PC-3 (cell line): ENCODE data around the gene TSPAN1. TPM values are rescaled to one million over a fixed set of nuclear protein-coding genes. Genes with fewer than 3 reads are reported as not detected.

Experiments
- ATAC-seq: fragments of 200-7000 bp; cut with Tn5 transposase; 2 replicates; pipeline ENCODE4 v1.9.1; 2020; ENCODE audit warnings: mild to moderate bottlenecking, moderate library complexity
- BruUV-seq: library from RNA; stranded (reverse); fragments of 400-500 nt; replicated peaks from 2 replicates; lab custom pipeline; 2021; lab: Mats Ljungman, UMichigan
- CTCF ChIA-PET: fragments of 300-600 bp; sonication (Branson Sonifier 250); formaldehyde crosslinking; loops from one replicate; lab custom pipeline; 2022; ENCODE audit warnings: antibody characterized with exemption; lab: Charles Lee
- POLR2A ChIA-PET: fragments of 300-600 bp; sonication (Branson Sonifier 250); formaldehyde crosslinking; loops from one replicate; lab custom pipeline; 2022; ENCODE audit warnings: antibody characterized with exemption; ENCODE audit not compliant: unreplicated experiment; lab: Charles Lee
- DNase-seq: peaks from one replicate; pipeline ENCODE4 v3.0.0-alpha.2; 2015
- H2AFZ ChIP-seq: fragments of 300-600 bp; sonication (generic); 2 replicates; pipeline ENCODE4 v1.6.0; 2016; ENCODE audit warnings: antibody characterized with exemption, low read length
- H3F3A ChIP-seq: fragments of 300-600 bp; sonication (generic); one replicate; pipeline ENCODE4 v1.6.0; 2017; ENCODE audit warnings: antibody characterized with exemption, low read length, control low read depth, mild to moderate bottlenecking; ENCODE audit not compliant: unreplicated experiment
- H3K27ac ChIP-seq: fragments of 300-600 bp; sonication (generic); 2 replicates; pipeline ENCODE4 v1.5.1; 2016; ENCODE audit warnings: mild to moderate bottlenecking, low read length
- H3K27me3 ChIP-seq: fragments of 300-600 bp; sonication (generic); 2 replicates; pipeline ENCODE4 v1.6.1; 2016; ENCODE audit warnings: low read length, mixed read lengths
- H3K36me3 ChIP-seq: fragments of 300-600 bp; sonication (generic); 2 replicates; pipeline ENCODE4 v1.6.1; 2016; ENCODE audit warnings: low read depth, mixed run types, low read length, mixed read lengths
- H3K4me1 ChIP-seq: fragments of 300-600 bp; sonication (generic); 2 replicates; pipeline ENCODE4 v1.5.1; 2016; ENCODE audit warnings: low read length; ENCODE audit not compliant: insufficient read depth
- H3K4me2 ChIP-seq: fragments of 300-600 bp; sonication (generic); 2 replicates; pipeline ENCODE4 v1.6.0; 2016; ENCODE audit warnings: low read length
- H3K4me3 ChIP-seq: fragments of 300-600 bp; sonication (generic); 2 replicates; pipeline ENCODE4 v1.5.1; 2016; ENCODE audit warnings: mild to moderate bottlenecking, low read length, mixed read lengths
- H3K79me2 ChIP-seq: fragments of 300-600 bp; sonication (generic); 2 replicates; pipeline ENCODE4 v1.6.1; 2017; ENCODE audit warnings: low read length, mixed read lengths
- H3K9ac ChIP-seq: fragments of 300-600 bp; sonication (generic); 2 replicates; pipeline ENCODE4 v1.6.0; 2016; ENCODE audit warnings: mild to moderate bottlenecking, low read length
- H3K9me2 ChIP-seq: fragments of 300-600 bp; sonication (generic); replicated peaks from 2 replicates; pipeline ENCODE4 v1.6.1; 2016; ENCODE audit warnings: mixed run types, low read length, mixed read lengths
- H3K9me3 ChIP-seq: fragments of 300-600 bp; sonication (generic); 2 replicates; pipeline ENCODE4 v1.6.1; 2016; ENCODE audit warnings: low read length, mixed read lengths
- H4K20me1 ChIP-seq: fragments of 300-600 bp; sonication (generic); 2 replicates; pipeline ENCODE4 v1.6.1; 2016; ENCODE audit warnings: low read length, mixed read lengths
- EZH2 ChIP-seq: fragments of 300-600 bp; sonication (generic); IDR thresholded peaks from one replicate; pipeline ENCODE4 v1.6.1; 2017; ENCODE audit warnings: antibody characterized with exemption, mild to moderate bottlenecking, low read length; ENCODE audit not compliant: unreplicated experiment
- EZH2phosphoT487 ChIP-seq: fragments of 300-600 bp; sonication (generic); IDR thresholded peaks from 2 replicates; pipeline ENCODE4 v1.6.1; 2018; ENCODE audit warnings: mild to moderate bottlenecking, antibody characterized with exemption, low read length, borderline replicate concordance
- intact Hi-C: fragments of 100-400 bp; cut with micrococcal nuclease; formaldehyde crosslinking; loops from 2 replicates; pipeline ENCODE4 v1.9.0; 2023
- total RNA-seq: library from RNA; depleted of rRNA; stranded (reverse); fragments of >200 nt; gene quantifications from 2 replicates; pipeline ENCODE4 v1.2.3, GENCODE V29; 2014
- TF ChIP-seq, protein P1 (sequence below): fragments of 300-600 bp; sonication (generic); conservative IDR thresholded peaks from 2 replicates; pipeline ENCODE4 v1.5.1; 2017; ENCODE audit warnings: antibody characterized with exemption, low read depth, mild to moderate bottlenecking, low read length

The TSPAN1 gene
- total RNA-seq, 1 experiment from 2014 or later, result 33.7 TPM

GRCh38 chr1:46211051-46211450 lies 36.2 kb downstream of the TSPAN1 start:
- H4K20me1 ChIP-seq, result no peaks in the 10 kb centered on the region
- intact Hi-C loops, result no loop called here
- ChIA-PET CTCF (no interaction called here), POLR2A (no interaction called here)
- no peaks in the 10 kb centered on the region for H3K4me1 ChIP-seq
- no peaks in the 10 kb centered on the region for H3K9me3 ChIP-seq
- no peak overlapping the region for H3K4me2 ChIP-seq
- no peaks in the 10 kb centered on the region for H3K27me3 ChIP-seq
- H3K9me2 ChIP-seq, result no peaks in the 10 kb centered on the region
- H3F3A ChIP-seq, result no peaks in the 10 kb centered on the region
- BruUV-seq, result no TSS peak
- TF ChIP-seq, protein P1, sequence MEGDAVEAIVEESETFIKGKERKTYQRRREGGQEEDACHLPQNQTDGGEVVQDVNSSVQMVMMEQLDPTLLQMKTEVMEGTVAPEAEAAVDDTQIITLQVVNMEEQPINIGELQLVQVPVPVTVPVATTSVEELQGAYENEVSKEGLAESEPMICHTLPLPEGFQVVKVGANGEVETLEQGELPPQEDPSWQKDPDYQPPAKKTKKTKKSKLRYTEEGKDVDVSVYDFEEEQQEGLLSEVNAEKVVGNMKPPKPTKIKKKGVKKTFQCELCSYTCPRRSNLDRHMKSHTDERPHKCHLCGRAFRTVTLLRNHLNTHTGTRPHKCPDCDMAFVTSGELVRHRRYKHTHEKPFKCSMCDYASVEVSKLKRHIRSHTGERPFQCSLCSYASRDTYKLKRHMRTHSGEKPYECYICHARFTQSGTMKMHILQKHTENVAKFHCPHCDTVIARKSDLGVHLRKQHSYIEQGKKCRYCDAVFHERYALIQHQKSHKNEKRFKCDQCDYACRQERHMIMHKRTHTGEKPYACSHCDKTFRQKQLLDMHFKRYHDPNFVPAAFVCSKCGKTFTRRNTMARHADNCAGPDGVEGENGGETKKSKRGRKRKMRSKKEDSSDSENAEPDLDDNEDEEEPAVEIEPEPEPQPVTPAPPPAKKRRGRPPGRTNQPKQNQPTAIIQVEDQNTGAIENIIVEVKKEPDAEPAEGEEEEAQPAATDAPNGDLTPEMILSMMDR, result no peak
- TF ChIP-seq EZH2 (no peak), EZH2phosphoT487 (no peak)
- ATAC-seq, result no peak
- H3K4me3 ChIP-seq, result no peak overlapping the region
- no peak for DNase-seq
- no peaks in the 10 kb centered on the region for H3K36me3 ChIP-seq
- H2AFZ ChIP-seq, result no peak overlapping the region
- H3K9ac ChIP-seq, result no peak overlapping the region
- no peaks in the 10 kb centered on the region for H3K79me2 ChIP-seq
- H3K27ac ChIP-seq, result no peak overlapping the region

GRCh38 chr1:46215504-46215903 lies 40.6 kb downstream of the TSPAN1 start:
- Histone ChIP-seq H3K9ac (no peak overlapping the region), H3K27me3 (no peaks in the 10 kb centered on the region), H3K4me2 (no peak overlapping the region), H3K4me3 (no peak overlapping the region), H3K79me2 (no peaks in the 10 kb centered on the region), H3K9me3 (no peaks in the 10 kb centered on the region), H3K27ac (no peak overlapping the region), H3F3A (no peaks in the 10 kb centered on the region), H3K4me1 (no peaks in the 10 kb centered on the region), H4K20me1 (no peaks in the 10 kb centered on the region), H3K36me3 (no peaks in the 10 kb centered on the region), H2AFZ (no peak overlapping the region), H3K9me2 (no peaks in the 10 kb centered on the region)
- CTCF ChIA-PET, result no interaction called here
- intact Hi-C loops, result no loop called here
- DNase-seq (no peak), ATAC-seq (no peak)
- TF ChIP-seq EZH2phosphoT487 (no peak), EZH2 (no peak)
- TF ChIP-seq, protein P1, result no peak
- POLR2A ChIA-PET, result no interaction called here
- no TSS peak for BruUV-seq

GRCh38 chr1:46218443-46218842 lies 43.6 kb downstream of the TSPAN1 start:
- Histone ChIP-seq H3K36me3 (no peaks in the 10 kb centered on the region), H3K4me1 (no peaks in the 10 kb centered on the region; the same call in 1 of the 2 replicates), H4K20me1 (no peaks in the 10 kb centered on the region), H2AFZ (no peak overlapping the region), H3K4me3 (no peak overlapping the region), H3K27ac (no peak overlapping the region), H3K79me2 (no peaks in the 10 kb centered on the region), H3K9me3 (no peaks in the 10 kb centered on the region), H3K27me3 (no peaks in the 10 kb centered on the region), H3K9me2 (no peaks in the 10 kb centered on the region), H3K4me2 (no peak overlapping the region), H3K9ac (no peak overlapping the region), H3F3A (no peaks in the 10 kb centered on the region)
- intact Hi-C loops, result no loop called here
- POLR2A ChIA-PET, result no interaction called here
- TF ChIP-seq EZH2 (no peak), EZH2phosphoT487 (no peak)
- TF ChIP-seq, protein P1, result no peak
- DNase-seq (no peak), ATAC-seq (no peak)
- BruUV-seq, result no TSS peak
- CTCF ChIA-PET, result no interaction called here
